GM12878 (cell line): ENCODE results near the gene HOXA10. TPM values are rescaled to one million over a fixed set of nuclear protein-coding genes. Genes with fewer than 3 reads are reported as not detected.

Experiments
- ATAC-seq: fragments of 200-7000 bp; cut with Tn5 transposase; 3 replicates; pipeline ENCODE4 v1.9.1; 2020; ENCODE audit warnings: mild to moderate bottlenecking, moderate library complexity
- BruUV-seq: library from RNA; stranded (reverse); fragments of 400-500 nt; replicated peaks from 2 replicates; lab custom pipeline; 2021; lab: Mats Ljungman, UMichigan
- CTCF ChIA-PET: fragments of 300-600 bp; sonication (Branson Sonifier 250); formaldehyde crosslinking; extraction: SDS; loops from one replicate; lab custom pipeline; 2021; ENCODE audit warnings: inconsistent platforms; lab: Yijun Ruan, JAX
- POLR2A ChIA-PET: fragments of 350-600 bp; formaldehyde crosslinking; extraction: SDS; loops from one replicate; lab custom pipeline; 2021; ENCODE audit warnings: inconsistent platforms; lab: Charles Lee
- RAD21 ChIA-PET: fragments of 300-600 bp; sonication (Branson Sonifier 250); formaldehyde crosslinking; loops from one replicate; lab custom pipeline; 2023; ENCODE audit warnings: antibody characterized with exemption; ENCODE audit not compliant: unreplicated experiment; lab: Charles Lee
- SMC1A ChIA-PET: fragments of 300-600 bp; sonication (Branson Sonifier 250); formaldehyde crosslinking; loops from one replicate; lab custom pipeline; 2023; ENCODE audit not compliant: unreplicated experiment, uncharacterized antibody; lab: Charles Lee
- DNase-seq: peaks from one replicate; pipeline ENCODE4 v3.0.0-alpha.2; 2011; ENCODE audit warnings: low read depth, low spot score
- FAIRE-seq: peaks from 3 replicates; lab custom pipeline; 2011; peaks lifted over from hg19 to GRCh38; lab: Jason Lieb, UNC
- H2AFZ ChIP-seq: 2 replicates; pipeline ENCODE4 v1.6.0; 2011; ENCODE audit warnings: low read depth, low read length, control low read depth; ENCODE audit not compliant: control insufficient read depth
- H3K27ac ChIP-seq: 2 replicates; pipeline ENCODE4 v1.5.1; 2011; ENCODE audit warnings: control low read depth; ENCODE audit not compliant: control insufficient read depth, insufficient read depth
- H3K27me3 ChIP-seq, 2 experiments: replicated peaks in 1 of 2; 2 replicates each; pipeline versions ENCODE4 v1.6.0 to v1.6.1; 2011; ENCODE audit warnings: low read length in 1 of 2; ENCODE audit not compliant: control insufficient read depth in 2 of 2, insufficient read depth in 2 of 2
- H3K36me3 ChIP-seq, 2 experiments: 2 replicates each; pipeline ENCODE4 v1.5.1; 2011; ENCODE audit warnings: low read length in 1 of 2; ENCODE audit not compliant: control insufficient read depth in 2 of 2, insufficient read depth in 2 of 2
- H3K4me1 ChIP-seq: 2 replicates; pipeline ENCODE4 v1.6.1; 2011; ENCODE audit warnings: mild to moderate bottlenecking, low read length, moderate library complexity, mixed read lengths; ENCODE audit not compliant: control insufficient read depth, insufficient read depth
- H3K4me2 ChIP-seq: 2 replicates; pipeline ENCODE4 v1.6.0; 2011; ENCODE audit warnings: control low read depth; ENCODE audit not compliant: control insufficient read depth, insufficient read depth
- H3K4me3 ChIP-seq: fragments of 200-600 bp; sonication (generic); 2 replicates; pipeline ENCODE4 v1.5.1; 2016
- H3K79me2 ChIP-seq: 2 replicates; pipeline ENCODE4 v1.6.0; 2011; ENCODE audit warnings: low read length; ENCODE audit not compliant: control insufficient read depth, insufficient read depth
- H3K9ac ChIP-seq: 2 replicates; pipeline ENCODE4 v1.8.0; 2011; ENCODE audit warnings: low read length, control low read depth, mixed read lengths; ENCODE audit not compliant: control insufficient read depth, insufficient read depth
- H3K9me3 ChIP-seq: replicated peaks from 3 replicates; pipeline ENCODE4 v1.5.1; 2011; ENCODE audit warnings: mild to moderate bottlenecking, low read length; ENCODE audit not compliant: control insufficient read depth, insufficient read depth
- H4K20me1 ChIP-seq: 2 replicates; pipeline ENCODE4 v1.6.0; 2011; ENCODE audit not compliant: control insufficient read depth, insufficient read depth
- CREB1 ChIP-seq: IDR thresholded peaks from 2 replicates; pipeline ENCODE4 v1.6.1; 2012; ENCODE audit warnings: low read depth, mild to moderate bottlenecking, inconsistent platforms
- HDAC2 ChIP-seq: fragments of 200-600 bp; sonication (generic); IDR thresholded peaks from 2 replicates; pipeline ENCODE4 v1.6.1; 2017
- LARP7 ChIP-seq: fragments of 450-650 bp; IDR thresholded peaks from 2 replicates; pipeline ENCODE4 v1.6.1; 2017; ENCODE audit warnings: mild to moderate bottlenecking
- NR2C1 ChIP-seq: fragments of 450-650 bp; IDR thresholded peaks from 2 replicates; pipeline ENCODE4 v1.6.1; 2017; ENCODE audit warnings: antibody characterized with exemption, mild to moderate bottlenecking, moderate library complexity
- RBBP5 ChIP-seq: fragments of 200-600 bp; sonication (generic); conservative IDR thresholded peaks from 2 replicates; pipeline ENCODE4 v1.6.1; 2016
- RCOR1 ChIP-seq: conservative IDR thresholded peaks from 2 replicates; pipeline ENCODE4 v1.6.1; 2012; ENCODE audit warnings: low read depth, low read length, improper control_type of control experiment
- RELA ChIP-seq: fragments of 450-650 bp; IDR thresholded peaks from 2 replicates; pipeline ENCODE4 v1.8.0; 2014; ENCODE audit warnings: borderline replicate concordance; ENCODE audit not compliant: partially characterized antibody
- TCF12 ChIP-seq: IDR thresholded peaks from 2 replicates; pipeline ENCODE4 v1.6.1; 2011; ENCODE audit warnings: low read depth, mild to moderate bottlenecking, low read length
- USF1 ChIP-seq: IDR thresholded peaks from 2 replicates; pipeline ENCODE4 v1.6.1; 2011; ENCODE audit warnings: borderline replicate concordance, low read depth, mild to moderate bottlenecking, moderate library complexity, mixed read lengths, low read length; ENCODE audit not compliant: insufficient read depth; ENCODE audit errors: extremely low read length
- ZZZ3 ChIP-seq: IDR thresholded peaks from 2 replicates; pipeline ENCODE4 v1.6.1; 2011; ENCODE audit warnings: low read depth; ENCODE audit not compliant: control insufficient read depth, insufficient read length
- WGBS: methylation state at CpG from one replicate; pipeline ENCODE4 v1.1.6; 2016; ENCODE audit warnings: low lambda C conversion rate; ENCODE audit not compliant: insufficient replicate concordance, insufficient coverage; ENCODE audit errors: missing lambda C conversion rate; 5-methylcytosine and 5-hydroxymethylcytosine counted together
- in situ Hi-C: fragments of 300-500 bp; cut with MboI; formaldehyde crosslinking; loops from 9 replicates; pipeline ENCODE4 v1.14.3; 2018; ENCODE audit warnings: mixed read lengths
- intact Hi-C: fragments of 100-400 bp; cut with micrococcal nuclease; formaldehyde crosslinking; loops from one replicate; pipeline ENCODE4 v1.14.2; 2022; ENCODE audit not compliant: unreplicated experiment
- polyA plus RNA-seq, 11 experiments: library from polyadenylated mRNA; depleted of rRNA in 4 of 11; unstranded in 6 of 11; stranded (reverse) in 5 of 11; fragments of >200 nt; fragmentation: Nextera tagmentation in 4 of 11; fragmentation: Illumina TruSeq in 1 of 11; extraction: Ambion mirVana in 4 of 11; extraction: Trizol in 1 of 11; gene quantifications; 1 replicate in 1 of 11; 2 replicates in 10 of 11; pipeline versions ENCODE4 v1.2.1 to v1.2.3, GENCODE V29; 2011 to 2016; ENCODE audit warnings: inconsistent platforms in 2 of 11, missing spikeins in 2 of 11, low read depth in 1 of 11
- total RNA-seq, 4 experiments: library from RNA; depleted of rRNA in 3 of 4; stranded (reverse); fragments of >200 nt in 3 of 4; fragmentation: Illumina TruSeq in 1 of 4; extraction: Trizol in 1 of 4; gene quantifications; 2 replicates each; pipeline versions ENCODE4 v1.2.1 to v1.2.3, GENCODE V29; 2013 to 2021
- TF ChIP-seq, protein P1 (sequence below): IDR thresholded peaks from 2 replicates; pipeline ENCODE4 v1.6.1; 2011; ENCODE audit warnings: low read depth, mild to moderate bottlenecking, low read length, moderate library complexity, borderline replicate concordance; ENCODE audit errors: extremely low read depth

The HOXA10 gene
- total and polyA plus RNA-seq, 10 of the 15 experiments (the other 5 are each of a cell fraction or from before 2014, with no cell fraction given), result not detected

GRCh38 chr7:27204851-27205322, 30.8 kb upstream of the HOXA10 start:
- H3K27ac ChIP-seq, result no peak overlapping the region
- H2AFZ ChIP-seq, result no peak overlapping the region
- no peak overlapping the region for H3K4me3 ChIP-seq
- no peaks in the 10 kb centered on the region for H3K79me2 ChIP-seq
- no TSS peak for BruUV-seq
- FAIRE-seq (no peak), ATAC-seq (no peak), DNase-seq (no peak)
- no peaks in the 10 kb centered on the region for H4K20me1 ChIP-seq
- CTCF ChIA-PET, result interaction anchor here (0.6 to 1.8 kb wide), 2 partner anchors 9 to 82 kb away, joined by 3 to 8 read pairs; no protein-coding TSS in a partner anchor
- no peak overlapping the region for H3K9ac ChIP-seq
- RAD21 ChIA-PET, result interaction anchor here (0.5 to 0.6 kb wide), 2 partner anchors 817 to 1060 kb away, joined by 3 read pairs; no protein-coding TSS in a partner anchor
- 41% methylated on average over 41 of the region's 41 CpGs for WGBS
- POLR2A ChIA-PET, result no interaction called here
- intact Hi-C loops, result no loop called here
- H3K4me1 ChIP-seq, result no peaks in the 10 kb centered on the region
- no peak for TF ChIP-seq ZZZ3
- TF ChIP-seq NR2C1, result no peak
- TF ChIP-seq TCF12, result no peak
- no peak for TF ChIP-seq CREB1
- TF ChIP-seq USF1, result no peak
- TF ChIP-seq RELA, result no peak
- TF ChIP-seq RCOR1, result no peak
- no peak for TF ChIP-seq RBBP5
- TF ChIP-seq, protein P1, sequence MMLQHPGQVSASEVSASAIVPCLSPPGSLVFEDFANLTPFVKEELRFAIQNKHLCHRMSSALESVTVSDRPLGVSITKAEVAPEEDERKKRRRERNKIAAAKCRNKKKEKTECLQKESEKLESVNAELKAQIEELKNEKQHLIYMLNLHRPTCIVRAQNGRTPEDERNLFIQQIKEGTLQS, result no peak
- TF ChIP-seq HDAC2, result no peak
- TF ChIP-seq LARP7, result no peak
- H3K27me3 ChIP-seq, result peaks cover 25 to 48% of the 10 kb centered on the region in 2 experiments
- in situ Hi-C loops, result loop anchor here (5.0 kb wide), 1 partner anchor 717 kb away; no protein-coding TSS in a partner anchor
- H3K36me3 ChIP-seq, result no peaks in the 10 kb centered on the region
- no peak overlapping the region for H3K4me2 ChIP-seq
- no peaks in the 10 kb centered on the region for H3K9me3 ChIP-seq
- SMC1A ChIA-PET, result no interaction called here
